GM19455 (cell line): ENCODE data around the gene LRCOL1.

Source experiments
- ATAC-seq: cut with Tn5 transposase; IDR thresholded peaks from one replicate; pipeline ENCODE4 v1.9.1; 2021; ENCODE audit not compliant: unreplicated experiment

Gene LRCOL1

DNA sequence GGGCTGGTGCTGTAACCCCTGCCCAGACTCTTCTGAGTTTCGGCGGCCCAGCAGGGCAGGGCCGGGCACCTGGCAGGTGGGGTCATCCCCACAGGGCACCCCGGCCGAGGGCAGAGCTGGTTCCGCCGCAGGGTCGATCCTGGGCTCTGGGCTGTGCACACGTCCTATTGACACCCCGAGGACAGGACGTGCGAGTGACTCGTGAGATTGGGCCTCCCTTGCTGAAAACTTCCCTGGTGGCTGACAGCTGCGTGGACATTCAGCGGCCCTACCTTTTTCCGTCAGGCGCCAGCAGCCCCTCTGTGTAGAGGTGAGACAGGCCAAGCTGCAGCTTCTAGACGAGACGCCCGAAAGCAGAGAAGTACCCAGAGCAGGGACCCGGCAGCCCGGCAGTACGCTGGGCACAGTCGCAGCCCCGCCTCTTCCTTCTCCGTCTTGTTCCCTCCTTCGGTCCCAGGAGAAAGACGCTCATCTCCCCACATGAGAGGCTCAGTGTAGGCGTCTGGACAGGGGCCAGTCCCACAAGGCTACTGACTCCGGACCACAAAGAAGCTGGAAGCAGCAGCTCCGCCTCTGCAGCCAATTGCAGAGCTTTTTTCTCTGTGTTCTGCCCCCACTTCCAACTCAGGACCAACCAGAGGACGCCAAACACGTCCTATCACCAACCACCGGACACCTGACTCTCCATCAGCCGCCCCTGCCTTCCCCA is at the start of gene LRCOL1:
Gene LRCOL1, minus strand, starts transcription at position 532 of the 709 bp plus-strand sequence. CDS start 4,331 bp downstream, outside the sequence.
- ATAC-seq: no peak

DNA sequence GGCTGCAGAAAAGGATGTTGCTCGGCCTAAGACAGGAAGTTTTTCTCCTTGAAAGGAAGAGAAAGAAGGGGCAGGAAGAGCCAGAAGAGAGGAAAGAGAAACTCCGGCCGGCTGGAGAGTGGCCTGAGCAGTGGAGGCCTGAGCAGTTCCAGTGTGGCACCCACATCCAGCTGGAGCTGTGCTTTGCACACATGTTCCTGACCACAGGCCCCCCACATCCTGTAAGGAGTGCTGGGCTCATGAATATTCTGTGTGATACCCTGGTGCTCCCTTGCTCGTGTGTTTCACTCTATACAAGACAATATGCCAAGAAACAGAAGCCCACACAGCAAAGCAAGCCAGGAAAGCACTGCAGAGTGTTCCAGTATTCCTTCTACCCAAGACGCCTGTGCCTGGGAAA is 49.7 kb upstream of the LRCOL1 start:
- ATAC-seq: no peak

DNA sequence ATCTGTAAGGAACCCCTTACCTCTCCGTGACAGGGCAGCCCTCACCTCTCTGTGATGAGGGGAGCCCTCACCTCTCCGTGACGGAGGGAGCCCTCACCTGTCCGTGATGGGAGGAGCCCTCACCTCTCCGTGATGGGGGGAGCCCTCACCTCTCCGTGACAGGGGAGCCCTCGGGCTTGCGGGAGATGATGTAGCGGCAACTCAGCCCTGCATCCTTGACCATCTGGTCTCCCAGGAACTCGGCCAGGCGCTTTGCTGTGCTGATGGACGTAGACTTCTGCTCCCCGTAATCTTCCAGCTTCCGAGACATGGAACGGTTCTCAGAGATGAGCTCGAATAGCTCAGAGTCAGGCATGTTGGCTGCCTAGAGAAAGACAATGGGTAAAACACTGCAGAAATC is 48.8 kb upstream of the LRCOL1 start:
- ATAC-seq: no peak

DNA sequence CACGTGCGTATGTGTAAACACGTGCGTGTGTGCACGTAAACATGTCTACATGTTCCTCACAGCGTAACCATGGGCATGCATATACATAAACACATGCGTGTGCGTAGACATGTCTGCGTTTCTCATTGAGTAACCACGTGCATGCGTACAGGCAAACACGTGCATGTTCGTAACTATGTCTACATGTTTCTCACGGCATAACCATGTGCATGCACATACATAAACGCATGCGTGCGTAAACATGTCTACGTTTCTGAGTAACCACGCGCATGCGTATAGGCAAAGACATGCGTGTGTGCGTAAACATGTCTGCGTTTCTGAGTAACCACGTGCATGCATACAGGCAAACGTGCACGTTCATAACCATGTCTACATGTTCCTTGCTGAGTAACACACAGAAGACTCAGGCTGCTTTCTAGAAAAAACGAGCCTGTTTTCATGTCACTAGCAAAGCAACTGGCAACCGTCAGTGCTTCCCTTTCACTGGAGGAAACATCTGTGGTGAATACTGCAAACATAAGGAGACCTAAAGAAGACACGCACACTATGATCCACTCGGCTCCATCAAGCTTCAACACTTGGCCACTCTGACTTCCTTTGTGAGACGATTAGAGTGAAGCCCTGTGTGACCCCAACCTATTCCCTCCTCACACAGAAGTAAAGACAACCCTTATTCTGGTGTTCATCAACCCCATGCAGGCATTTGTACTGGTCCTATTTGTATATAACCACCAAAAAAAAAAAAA is 47.9 kb upstream of the LRCOL1 start:
- ATAC-seq: no peak

DNA sequence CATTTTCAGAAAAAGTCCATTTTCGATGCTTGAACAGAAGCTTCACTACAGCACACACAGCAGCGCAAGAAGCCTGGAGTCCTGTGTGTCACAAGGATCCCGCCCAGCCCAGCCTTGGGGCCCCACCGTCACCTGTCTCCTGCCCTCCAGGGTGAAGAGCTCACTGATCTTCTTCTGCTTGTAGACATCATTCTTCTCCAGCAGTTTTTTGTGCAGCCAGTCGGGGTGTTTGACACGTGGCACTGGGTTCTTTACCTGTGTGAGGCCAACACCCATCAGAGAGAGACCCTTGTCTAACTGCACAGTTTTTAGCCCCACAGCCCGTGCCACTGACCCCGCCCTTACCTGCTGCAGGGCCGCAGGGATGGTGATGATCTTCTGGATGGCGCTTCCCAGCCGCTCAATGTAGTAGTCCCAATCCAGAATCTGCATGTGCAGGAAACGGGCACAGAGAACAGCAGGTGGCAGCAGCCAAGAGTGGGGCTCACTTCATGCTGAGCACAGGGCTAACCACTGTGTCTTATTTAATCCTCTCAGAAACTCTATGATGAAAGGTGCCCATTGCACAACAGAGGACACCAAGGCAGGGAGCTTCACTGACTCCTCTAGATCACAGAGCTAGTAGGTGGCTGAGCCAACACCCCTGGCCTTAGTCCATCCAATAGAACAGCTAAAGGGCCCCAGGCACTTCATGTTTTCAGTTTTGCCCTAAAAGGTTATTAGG is 46.8 kb upstream of the LRCOL1 start:
- ATAC-seq: no peak

DNA sequence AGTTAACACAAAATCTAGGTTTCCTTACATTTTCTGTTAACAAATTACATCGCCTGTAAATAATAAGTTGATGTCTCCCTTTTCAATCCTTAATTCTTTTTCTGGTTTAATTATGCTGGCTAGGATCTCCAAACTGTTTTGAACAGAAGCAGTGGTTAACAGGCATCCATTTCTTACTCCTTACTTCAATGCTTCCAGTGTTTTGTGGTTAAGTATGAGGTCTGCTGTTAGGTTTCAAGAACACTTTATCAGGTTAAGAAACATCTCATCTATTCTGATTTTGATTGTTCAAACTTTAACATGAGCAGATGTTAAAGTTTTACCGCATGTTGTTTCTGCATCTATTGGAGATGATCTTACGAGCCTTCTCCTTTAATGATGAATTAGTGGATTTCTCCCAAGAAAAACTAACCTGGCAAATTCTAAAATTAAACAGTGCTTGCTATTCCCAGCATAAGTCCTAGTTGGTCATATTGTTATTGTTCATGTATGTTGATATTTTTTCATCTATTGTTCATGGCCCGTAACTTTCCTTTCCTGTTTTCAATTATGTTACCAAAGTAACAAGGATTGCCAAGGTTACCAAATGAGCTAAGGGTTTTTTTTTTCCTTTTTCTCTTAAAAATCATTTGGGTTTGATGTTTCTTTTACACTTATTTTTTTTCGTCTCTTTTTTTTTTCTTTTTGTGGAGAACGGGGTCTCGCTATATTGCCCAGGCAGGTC is 43.3 kb upstream of the LRCOL1 start:
- no peak for ATAC-seq

DNA sequence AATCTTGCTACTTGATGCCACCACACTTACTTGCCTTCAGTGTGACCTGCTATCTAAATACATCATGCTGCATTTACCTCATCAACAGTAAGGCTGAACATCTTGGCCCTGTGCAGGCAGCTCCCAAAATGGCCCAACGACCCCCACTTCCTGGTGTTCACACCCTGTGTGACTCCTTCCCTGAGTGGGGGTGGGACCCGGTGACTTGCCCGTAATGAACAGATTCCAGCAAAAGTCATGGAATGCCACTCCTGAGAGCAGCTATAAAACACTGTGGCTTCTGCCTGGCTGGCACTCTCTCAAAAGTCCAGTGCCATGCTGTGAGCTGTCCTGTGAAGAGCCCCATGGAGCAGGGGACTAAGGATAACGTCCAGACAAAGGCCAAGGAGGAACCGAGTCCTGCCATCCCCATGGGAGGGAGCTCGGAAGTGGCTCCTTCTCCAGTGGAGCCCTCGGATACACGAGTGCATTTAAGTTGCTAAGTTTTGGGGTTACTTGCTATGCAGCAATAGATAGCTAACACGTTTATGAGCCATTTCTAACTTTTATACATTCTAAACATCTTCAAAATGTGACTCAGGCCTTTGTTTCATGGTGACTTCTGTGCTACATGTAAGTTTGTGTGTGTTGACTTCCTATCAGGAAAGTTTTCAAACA is 41.2 kb upstream of the LRCOL1 start:
- ATAC-seq: no peak

DNA sequence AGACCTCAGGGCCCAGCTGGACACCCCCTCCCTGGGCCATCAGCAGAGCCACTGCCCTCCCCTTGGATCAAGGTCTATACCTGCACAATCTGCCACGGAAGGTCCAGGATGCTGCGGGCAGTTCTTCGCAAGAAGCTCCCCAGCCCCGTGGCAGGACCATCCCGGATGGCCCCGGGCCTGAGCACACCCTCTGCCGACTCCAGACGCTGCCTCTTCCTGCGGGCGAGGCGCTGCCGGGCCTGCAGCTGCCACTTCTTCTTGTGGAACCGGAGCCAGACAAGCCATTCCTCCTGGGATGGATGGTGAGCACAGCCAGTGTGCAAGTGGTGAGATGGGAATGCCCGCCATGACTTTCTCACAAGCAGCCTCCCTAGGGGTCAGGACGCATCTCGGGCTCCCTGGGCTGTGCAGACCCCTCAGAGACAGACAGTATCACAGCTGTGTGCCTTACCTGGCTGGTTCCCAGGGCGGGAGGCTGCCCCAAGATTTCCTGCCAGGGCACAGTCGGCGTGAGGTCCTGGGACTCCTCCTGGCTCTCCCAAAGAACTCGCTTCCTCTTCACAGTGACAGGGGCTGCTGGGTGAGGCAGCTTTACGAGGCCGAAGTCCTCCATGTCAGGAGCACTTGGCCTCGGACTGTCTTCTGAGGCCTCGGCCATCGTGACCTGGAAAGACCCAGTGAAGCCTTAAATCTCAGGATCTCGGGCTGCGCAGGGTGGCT is 39.0 kb upstream of the LRCOL1 start:
- ATAC-seq: no peak

DNA sequence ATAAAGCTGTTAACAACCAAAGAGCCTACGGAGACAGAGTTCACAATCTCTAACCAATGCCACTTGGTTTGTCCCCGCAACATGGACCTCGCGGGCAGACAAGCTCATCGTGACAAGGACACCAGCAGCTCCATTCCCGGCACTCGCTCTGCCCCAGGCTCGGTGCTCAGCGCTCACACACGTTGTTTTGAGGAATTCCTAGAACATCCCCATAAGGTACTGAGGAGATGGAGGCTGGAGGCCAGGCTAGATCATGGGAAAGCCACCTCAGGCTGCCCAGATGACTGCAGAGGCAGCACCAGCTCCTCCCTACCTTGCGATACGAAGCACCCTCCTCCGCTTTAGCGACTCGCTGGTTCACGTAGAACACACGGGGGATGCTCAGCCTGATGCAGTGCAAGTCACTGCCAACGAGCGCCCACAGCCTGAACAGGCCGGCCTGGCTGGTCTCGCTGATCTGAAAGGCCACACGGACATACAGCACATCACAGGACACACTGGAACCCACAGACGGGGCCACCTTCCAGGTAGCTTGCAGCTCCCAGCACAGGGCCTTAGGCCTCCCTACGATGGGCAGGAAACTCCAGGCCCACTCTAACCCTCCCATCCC is 38.3 kb upstream of the LRCOL1 start:
- ATAC-seq: no peak

DNA sequence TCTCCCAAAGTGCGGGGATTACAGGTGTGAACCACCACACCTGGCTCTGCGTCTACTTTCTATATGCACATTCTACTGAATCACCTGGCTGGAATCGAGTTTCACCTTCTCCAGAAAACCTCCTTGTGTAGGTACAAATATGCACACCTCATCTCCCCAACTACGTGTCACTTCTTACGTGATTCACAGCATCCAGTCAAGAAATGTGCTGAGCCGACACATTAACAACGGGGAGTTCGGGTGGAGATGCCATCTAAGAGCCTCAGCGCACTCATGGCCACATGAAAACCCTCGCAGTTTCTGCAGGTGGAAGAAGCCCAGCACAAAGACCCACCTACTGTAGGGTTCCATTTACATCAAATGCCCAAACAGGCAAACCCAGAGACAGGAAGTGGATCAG is 37.5 kb upstream of the LRCOL1 start:
- ATAC-seq: no peak

DNA sequence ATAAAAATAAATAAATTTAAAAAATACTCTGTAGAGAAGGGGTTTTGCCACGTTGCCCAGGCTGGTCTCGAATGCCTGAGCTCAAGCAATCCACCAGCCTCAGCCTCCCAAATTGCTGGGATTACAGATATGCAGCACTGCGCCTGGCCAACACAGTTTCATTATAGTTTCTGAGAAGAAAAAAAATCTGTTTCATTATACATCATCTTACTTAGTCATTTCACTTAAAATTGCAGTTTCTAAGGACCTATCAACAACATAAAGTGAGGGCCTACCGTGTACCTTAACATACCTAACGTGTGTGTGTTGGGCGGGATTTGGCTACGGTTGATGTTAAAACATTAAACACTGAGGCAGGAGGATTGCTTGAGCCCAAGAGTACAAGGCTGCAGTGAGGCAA is 36.5 kb upstream of the LRCOL1 start:
- ATAC-seq: no peak

DNA sequence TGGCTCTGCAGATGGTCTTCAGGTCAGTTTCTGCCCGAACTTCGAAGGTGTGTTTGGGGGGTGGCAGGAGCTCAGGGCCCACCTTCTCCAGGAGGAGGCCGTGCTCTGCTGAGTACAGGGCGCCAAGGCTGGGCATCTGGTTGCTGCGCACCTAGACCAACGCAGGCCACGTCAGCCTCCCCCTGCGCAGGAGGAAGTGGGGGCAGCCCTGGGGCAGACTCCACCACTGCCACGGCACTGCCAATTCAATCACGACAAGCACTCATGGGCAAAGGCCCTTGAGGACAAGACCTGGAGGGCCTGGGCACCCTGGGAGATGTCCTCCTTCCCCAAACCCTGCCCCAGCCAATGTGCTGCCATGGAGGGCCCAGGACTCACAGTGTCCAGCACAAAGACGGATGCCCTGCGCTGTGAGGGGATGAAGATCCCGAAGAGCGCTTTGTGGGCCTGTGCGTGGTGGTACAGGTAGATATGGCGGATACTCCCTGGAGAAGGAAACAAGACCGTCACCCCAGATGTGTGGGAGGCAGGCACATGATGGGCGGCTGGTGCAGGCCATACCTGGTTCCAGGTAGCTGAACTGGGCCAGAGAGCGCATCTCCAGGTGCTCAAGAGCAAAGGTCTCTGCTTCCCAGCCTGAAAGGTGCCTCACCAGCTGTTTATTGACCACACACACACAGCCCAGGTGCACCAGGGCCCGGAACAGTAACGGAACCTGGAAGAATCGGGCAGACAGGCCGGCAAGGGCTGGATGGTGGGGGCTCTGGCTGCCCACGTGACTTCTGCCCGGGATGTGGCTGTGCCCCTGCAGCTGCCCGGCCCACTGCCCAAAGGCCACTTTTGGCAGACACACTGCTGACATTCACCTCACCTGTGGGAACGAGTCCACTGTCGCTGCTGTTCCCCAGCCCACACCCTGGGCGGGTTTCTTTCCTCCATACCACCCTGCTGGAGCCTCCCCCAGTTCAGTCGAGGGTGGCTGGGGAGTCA is 32.8 kb upstream of the LRCOL1 start:
- no peak for ATAC-seq

DNA sequence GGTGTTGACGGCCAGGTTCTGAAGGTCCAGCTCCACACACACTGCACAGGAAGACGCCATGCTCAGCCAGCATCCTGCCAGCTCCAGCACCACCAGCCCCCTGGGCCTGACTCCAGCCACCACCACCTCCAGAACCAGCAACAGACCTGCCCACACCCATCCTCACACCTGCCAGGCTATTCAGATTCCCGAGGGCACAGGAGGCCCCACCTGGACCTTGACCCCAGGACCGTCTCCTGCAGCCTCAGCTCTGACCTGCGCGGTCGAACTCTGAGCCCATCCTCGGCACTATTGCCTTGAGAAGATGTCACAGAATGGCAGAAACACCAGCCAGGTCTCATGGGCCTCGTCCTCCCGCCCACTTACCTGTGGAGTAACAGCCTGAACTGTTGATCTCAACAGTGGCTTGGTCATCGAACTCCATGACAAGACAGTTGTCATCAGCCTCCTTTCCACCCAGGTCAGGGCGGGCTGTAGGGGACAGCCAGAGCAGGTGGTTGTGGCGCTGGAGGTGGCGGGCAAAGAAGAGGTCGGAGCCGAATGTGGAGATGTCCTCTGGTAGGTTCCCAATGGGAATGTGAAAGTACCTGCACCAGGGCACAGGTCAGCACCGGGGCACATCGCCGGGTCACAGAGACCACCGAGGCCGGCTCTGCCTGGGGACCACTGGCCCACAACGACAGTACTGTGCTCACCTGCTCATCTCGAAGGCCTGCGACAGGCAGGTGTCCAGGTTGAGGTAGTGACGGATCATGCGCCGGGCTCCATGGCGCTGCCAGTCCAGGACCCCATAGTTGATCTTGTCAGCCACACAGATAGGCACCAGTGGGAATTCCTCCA is 31.6 kb upstream of the LRCOL1 start:
- no peak for ATAC-seq

DNA sequence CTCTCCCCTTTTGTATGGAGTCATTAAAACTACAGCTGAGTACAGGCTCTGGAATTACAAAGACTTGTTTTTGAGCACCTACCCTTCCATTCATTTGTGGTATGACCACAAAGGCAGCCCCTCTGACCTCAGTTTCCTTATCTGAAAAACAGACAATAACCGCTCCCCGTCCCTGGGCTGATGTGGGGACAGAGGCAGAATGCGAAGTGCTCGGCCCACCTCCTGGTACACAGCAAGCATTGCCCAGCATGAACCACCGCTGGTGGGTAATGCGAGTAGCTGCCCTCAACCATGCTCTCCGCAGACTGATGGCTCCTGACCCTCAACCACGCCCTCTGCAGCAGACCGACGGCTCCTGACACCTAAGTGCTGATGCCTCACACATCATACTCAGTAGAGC is 30.6 kb upstream of the LRCOL1 start:
- ATAC-seq: no peak

DNA sequence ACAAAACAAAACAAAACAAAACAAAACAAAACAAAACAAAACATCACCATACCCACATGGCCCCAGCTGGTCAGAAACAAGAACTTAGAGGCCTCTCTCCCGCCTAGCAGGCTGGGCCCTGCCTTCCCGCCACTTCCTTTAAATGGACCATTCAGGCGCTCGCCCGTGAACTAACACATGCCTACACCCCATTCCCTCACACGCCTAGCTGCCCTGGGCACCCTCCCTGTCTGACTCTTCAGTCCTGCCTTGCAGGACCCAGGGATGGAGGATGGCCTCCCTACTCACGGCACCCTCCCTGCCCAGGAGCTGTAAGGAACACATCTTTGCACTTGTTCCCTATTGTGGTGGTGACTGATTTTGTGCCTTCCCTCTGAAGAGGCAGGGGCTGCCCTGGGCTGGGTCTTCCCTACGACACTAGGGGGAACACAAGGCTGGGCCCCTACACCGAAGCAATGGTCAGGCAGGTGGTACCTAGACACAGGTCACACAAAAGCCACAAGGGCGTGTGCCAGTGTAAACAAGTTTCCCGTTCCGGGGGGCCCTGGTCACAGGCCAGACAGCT is 29.7 kb upstream of the LRCOL1 start:
- ATAC-seq: no peak

DNA sequence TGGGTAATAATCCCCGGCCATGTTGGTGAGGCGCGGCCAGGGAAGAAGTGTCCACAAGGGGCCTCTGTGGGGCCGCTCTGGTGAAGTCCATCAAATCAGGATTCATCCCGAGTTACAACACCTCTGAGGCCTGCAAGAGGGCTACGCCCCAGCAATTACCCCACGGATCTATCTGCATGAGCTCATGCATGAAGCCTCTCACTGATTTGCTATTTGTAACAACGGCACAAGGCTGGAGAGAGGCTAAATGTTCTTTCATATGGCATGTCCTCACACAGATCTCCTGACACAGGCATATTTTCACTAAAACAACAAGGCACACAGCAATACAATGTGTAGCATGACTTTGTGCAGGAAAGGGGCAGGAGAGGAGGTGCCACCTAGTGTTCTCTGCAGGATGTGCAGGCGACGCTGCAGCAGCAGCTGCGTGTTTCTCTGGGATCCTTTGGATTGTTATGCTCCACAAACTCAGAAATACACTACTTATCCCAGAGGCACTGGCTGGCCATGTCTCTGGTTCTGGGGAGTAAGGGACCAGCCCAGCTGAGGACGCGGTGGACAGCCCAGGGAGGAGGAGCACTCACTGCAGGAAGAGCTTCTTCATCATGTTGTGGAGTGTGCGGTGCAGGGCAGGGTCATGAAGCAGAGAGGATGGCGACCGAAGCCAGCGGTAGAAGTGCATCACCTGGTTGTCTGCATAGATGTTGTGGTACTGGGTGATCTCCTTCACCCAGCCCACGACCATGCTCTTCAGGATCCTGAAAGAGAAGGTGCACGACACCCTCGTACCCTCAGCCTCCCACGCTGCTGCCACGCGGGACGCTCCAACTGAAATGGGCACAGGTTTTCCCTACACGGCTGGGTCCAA is 28.4 kb upstream of the LRCOL1 start:
- ATAC-seq: no peak
